ENCODE data around the gene SH3BP5.

DNA sequence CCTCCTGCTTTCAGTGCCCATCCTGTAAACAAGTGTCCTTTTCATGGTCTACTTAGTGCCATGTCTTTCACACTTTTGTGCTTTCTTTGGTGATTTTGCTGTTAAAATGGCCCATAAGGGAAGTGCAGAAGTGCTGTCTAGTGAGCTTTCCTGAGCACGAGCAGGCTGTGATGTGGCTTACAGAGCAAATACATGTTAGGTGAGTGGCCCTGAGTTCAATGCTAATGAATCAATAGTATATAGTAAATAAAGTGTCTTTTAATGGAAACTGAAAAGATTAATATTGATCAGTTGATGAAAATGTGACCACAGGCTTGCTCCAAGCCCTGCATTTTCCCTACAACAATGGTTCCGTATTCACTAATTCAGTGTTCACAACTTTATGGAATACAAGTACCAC lies 5.7 kb downstream of the SH3BP5 start:
- no peak for TF ChIP-seq POLR2A (IDR thresholded peaks at IDR 0.05)
- TF ChIP-seq, protein P1, sequence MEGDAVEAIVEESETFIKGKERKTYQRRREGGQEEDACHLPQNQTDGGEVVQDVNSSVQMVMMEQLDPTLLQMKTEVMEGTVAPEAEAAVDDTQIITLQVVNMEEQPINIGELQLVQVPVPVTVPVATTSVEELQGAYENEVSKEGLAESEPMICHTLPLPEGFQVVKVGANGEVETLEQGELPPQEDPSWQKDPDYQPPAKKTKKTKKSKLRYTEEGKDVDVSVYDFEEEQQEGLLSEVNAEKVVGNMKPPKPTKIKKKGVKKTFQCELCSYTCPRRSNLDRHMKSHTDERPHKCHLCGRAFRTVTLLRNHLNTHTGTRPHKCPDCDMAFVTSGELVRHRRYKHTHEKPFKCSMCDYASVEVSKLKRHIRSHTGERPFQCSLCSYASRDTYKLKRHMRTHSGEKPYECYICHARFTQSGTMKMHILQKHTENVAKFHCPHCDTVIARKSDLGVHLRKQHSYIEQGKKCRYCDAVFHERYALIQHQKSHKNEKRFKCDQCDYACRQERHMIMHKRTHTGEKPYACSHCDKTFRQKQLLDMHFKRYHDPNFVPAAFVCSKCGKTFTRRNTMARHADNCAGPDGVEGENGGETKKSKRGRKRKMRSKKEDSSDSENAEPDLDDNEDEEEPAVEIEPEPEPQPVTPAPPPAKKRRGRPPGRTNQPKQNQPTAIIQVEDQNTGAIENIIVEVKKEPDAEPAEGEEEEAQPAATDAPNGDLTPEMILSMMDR (IDR thresholded peaks at IDR 0.05), result no peak
